K562 (cell line): ENCODE measurements around the gene TMEM120A. TPM values are rescaled to one million over a fixed set of nuclear protein-coding genes. Genes with fewer than 3 reads are reported as not detected.

Source experiments
- DACH1 ChIP-seq: fragments of 450-650 bp; IDR thresholded peaks from 2 replicates; pipeline ENCODE4 v1.6.1; 2018; ENCODE audit not compliant: partially characterized antibody
- DLX4 ChIP-seq: fragments of 250-450 bp; sonication (Bioruptor Pico); IDR thresholded peaks from 2 replicates; pipeline ENCODE4 v1.6.1; 2021; ENCODE audit warnings: mild to moderate bottlenecking
- DPF2 ChIP-seq: fragments of 450-650 bp; IDR thresholded peaks from 2 replicates; pipeline ENCODE4 v1.6.1; 2016
- HDAC3 ChIP-seq: fragments of 450-650 bp; IDR thresholded peaks from 2 replicates; pipeline ENCODE4 v1.6.1; 2018; ENCODE audit warnings: borderline replicate concordance, mild to moderate bottlenecking, moderate library complexity; ENCODE audit not compliant: partially characterized antibody
- HMG20B ChIP-seq: fragments of 250-450 bp; sonication (Bioruptor Pico); IDR thresholded peaks from 2 replicates; pipeline ENCODE4 v1.5.0; 2021; ENCODE audit warnings: mild to moderate bottlenecking
- KAT2B ChIP-seq: IDR thresholded peaks from one replicate; pipeline ENCODE4 v1.6.1; 2012; ENCODE audit warnings: low read depth, mild to moderate bottlenecking, control low read depth, inconsistent platforms, low read length, moderate library complexity
- KDM1A ChIP-seq, 2 experiments: fragments of 450-650 bp; IDR thresholded peaks; 2 replicates each; pipeline ENCODE4 v1.6.1; 2016; ENCODE audit warnings: mild to moderate bottlenecking in 2 of 2
- NUFIP1 ChIP-seq: fragments of 450-650 bp; IDR thresholded peaks from 2 replicates; pipeline ENCODE4 v1.6.1; 2018; ENCODE audit not compliant: partially characterized antibody
- PML ChIP-seq: IDR thresholded peaks from 2 replicates; pipeline ENCODE4 v1.6.1; 2012; ENCODE audit warnings: low read length, inconsistent platforms
- PTBP1 ChIP-seq: fragments of 200-400 bp; formaldehyde crosslinking; IDR thresholded peaks from 2 replicates; pipeline ENCODE4 v1.6.1; 2017; ENCODE audit warnings: low read depth, low read length
- SMARCC2 ChIP-seq: fragments of 450-650 bp; IDR thresholded peaks from 2 replicates; pipeline ENCODE4 v1.6.1; 2017; ENCODE audit warnings: antibody characterized with exemption, moderate library complexity, mild to moderate bottlenecking, low read depth
- TAF1 ChIP-seq: IDR thresholded peaks from 2 replicates; pipeline ENCODE4 v1.6.1; 2011; ENCODE audit warnings: mild to moderate bottlenecking, low read length, moderate library complexity; ENCODE audit not compliant: insufficient read depth, control insufficient read depth, severe bottlenecking; ENCODE audit errors: extremely low read depth
- TEAD4 ChIP-seq, 2 experiments: sonication (generic) in 1 of 2; formaldehyde crosslinking in 1 of 2; IDR thresholded peaks; 2 replicates each; pipeline versions ENCODE4 v1.6.1 to v1.8.0; 2012 to 2022; ENCODE audit warnings: borderline replicate concordance in 1 of 2, inconsistent platforms in 1 of 2, low read length in 1 of 2, mild to moderate bottlenecking in 1 of 2, missing genetic modification reagents in 1 of 2
- VEZF1 ChIP-seq: fragments of 200-800 bp; sonication (Bioruptor generic); IDR thresholded peaks from 2 replicates; pipeline ENCODE4 v1.6.1; 2017; ENCODE audit warnings: missing genetic modification characterization, missing compliant biosample characterization
- XRCC4 ChIP-seq: IDR thresholded peaks from one replicate; pipeline ENCODE4 v1.6.1; 2011; ENCODE audit not compliant: insufficient read depth, insufficient read length; ENCODE audit errors: extremely low read depth
- ZNF253 ChIP-seq: fragments of 250-450 bp; sonication (Bioruptor Pico); conservative IDR thresholded peaks from 2 replicates; pipeline ENCODE4 v1.6.1; 2021; ENCODE audit warnings: mild to moderate bottlenecking
- ZNF354B ChIP-seq: fragments of 250-450 bp; sonication (Bioruptor Pico); IDR thresholded peaks from 2 replicates; pipeline ENCODE4 v1.4.0; 2020
- polyA plus RNA-seq, 8 experiments: library from polyadenylated mRNA; depleted of rRNA in 4 of 8; stranded (reverse) in 5 of 8; unstranded in 3 of 8; fragments of >200 nt; fragmentation: Nextera tagmentation in 2 of 8; fragmentation: Illumina TruSeq in 1 of 8; extraction: Ambion mirVana in 2 of 8; extraction: Trizol in 1 of 8; gene quantifications; 2 replicates each; pipeline versions ENCODE4 v1.2.1 to v1.2.3, GENCODE V29; 2011 to 2014; ENCODE audit warnings: inconsistent platforms in 1 of 8, missing spikeins in 1 of 8
- total RNA-seq, 7 experiments: library from RNA; depleted of rRNA in 6 of 7; stranded (reverse); fragments of >200 nt in 6 of 7; fragmentation: Illumina TruSeq in 2 of 7; extraction: Trizol in 2 of 7; gene quantifications; 2 replicates each; pipeline versions ENCODE4 v1.2.1 to v1.2.3, GENCODE V29; 2011 to 2021; ENCODE audit warnings: low replicate concordance in 1 of 7
- TF ChIP-seq, protein P1 (sequence below): fragments of 450-650 bp; IDR thresholded peaks from 2 replicates; pipeline ENCODE4 v1.7.0; 2016; ENCODE audit warnings: borderline replicate concordance
- TF ChIP-seq, protein P2 (sequence below), 3 experiments: IDR thresholded peaks in 2 of 3; conservative IDR thresholded peaks in 1 of 3; 2 replicates each; pipeline ENCODE4 v1.5.1; 2011 to 2012; ENCODE audit warnings: low read length in 3 of 3, mild to moderate bottlenecking in 3 of 3, control low read depth in 2 of 3, improper control_type of control experiment in 1 of 3, inconsistent platforms in 1 of 3, low read depth in 1 of 3, mixed read lengths in 1 of 3, moderate library complexity in 1 of 3; ENCODE audit not compliant: insufficient read depth in 2 of 3

The TMEM120A gene
- total and polyA plus RNA-seq, 9 of the 15 experiments (the other 6 are each of a cell fraction or from before 2014, with no cell fraction given): 2.3 to 90.2 (median 22.9) TPM

- TF ChIP-seq VEZF1 (CRISPR knock-in tag) (peak; percentile 74), ZNF354B (CRISPR knock-in tag) (no peak), PTBP1 (no peak), TAF1 (no peak), ZNF253 (CRISPR knock-in tag) (no peak), XRCC4 (no peak), HDAC3 (peak; percentile 56), SMARCC2 (0 out of 2 replicates have a peak, but pooled peaks have one; percentile 65), DLX4 (CRISPR knock-in tag) (no peak), HMG20B (CRISPR knock-in tag) (no peak), KDM1A (IDR thresholded peaks at IDR 0.05) (no peak), DPF2 (peak; percentile 94), KAT2B (no peak), TEAD4 (IDR thresholded peaks at IDR 0.05; ENCODE audit: low read length) (peak; percentile 65), TEAD4 (CRISPR knock-in tag; IDR thresholded peaks at IDR 0.05; ENCODE audit: borderline replicate concordance) (no peak), DACH1 (peak; percentile 63), NUFIP1 (peak; percentile 89), PML (no peak)
- TF ChIP-seq, protein P1, sequence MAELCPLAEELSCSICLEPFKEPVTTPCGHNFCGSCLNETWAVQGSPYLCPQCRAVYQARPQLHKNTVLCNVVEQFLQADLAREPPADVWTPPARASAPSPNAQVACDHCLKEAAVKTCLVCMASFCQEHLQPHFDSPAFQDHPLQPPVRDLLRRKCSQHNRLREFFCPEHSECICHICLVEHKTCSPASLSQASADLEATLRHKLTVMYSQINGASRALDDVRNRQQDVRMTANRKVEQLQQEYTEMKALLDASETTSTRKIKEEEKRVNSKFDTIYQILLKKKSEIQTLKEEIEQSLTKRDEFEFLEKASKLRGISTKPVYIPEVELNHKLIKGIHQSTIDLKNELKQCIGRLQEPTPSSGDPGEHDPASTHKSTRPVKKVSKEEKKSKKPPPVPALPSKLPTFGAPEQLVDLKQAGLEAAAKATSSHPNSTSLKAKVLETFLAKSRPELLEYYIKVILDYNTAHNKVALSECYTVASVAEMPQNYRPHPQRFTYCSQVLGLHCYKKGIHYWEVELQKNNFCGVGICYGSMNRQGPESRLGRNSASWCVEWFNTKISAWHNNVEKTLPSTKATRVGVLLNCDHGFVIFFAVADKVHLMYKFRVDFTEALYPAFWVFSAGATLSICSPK: no peak
- TF ChIP-seq, protein P2, sequence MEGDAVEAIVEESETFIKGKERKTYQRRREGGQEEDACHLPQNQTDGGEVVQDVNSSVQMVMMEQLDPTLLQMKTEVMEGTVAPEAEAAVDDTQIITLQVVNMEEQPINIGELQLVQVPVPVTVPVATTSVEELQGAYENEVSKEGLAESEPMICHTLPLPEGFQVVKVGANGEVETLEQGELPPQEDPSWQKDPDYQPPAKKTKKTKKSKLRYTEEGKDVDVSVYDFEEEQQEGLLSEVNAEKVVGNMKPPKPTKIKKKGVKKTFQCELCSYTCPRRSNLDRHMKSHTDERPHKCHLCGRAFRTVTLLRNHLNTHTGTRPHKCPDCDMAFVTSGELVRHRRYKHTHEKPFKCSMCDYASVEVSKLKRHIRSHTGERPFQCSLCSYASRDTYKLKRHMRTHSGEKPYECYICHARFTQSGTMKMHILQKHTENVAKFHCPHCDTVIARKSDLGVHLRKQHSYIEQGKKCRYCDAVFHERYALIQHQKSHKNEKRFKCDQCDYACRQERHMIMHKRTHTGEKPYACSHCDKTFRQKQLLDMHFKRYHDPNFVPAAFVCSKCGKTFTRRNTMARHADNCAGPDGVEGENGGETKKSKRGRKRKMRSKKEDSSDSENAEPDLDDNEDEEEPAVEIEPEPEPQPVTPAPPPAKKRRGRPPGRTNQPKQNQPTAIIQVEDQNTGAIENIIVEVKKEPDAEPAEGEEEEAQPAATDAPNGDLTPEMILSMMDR (IDR thresholded peaks at IDR 0.05 in 2 of 3, conservative IDR thresholded peaks at IDR 0.05 in 1 of 3; ENCODE audit: insufficient read depth in 2 of 3, low read depth in 1 of 3, low read length in 3 of 3): no peak
Observed at GRCh38 chr7:75937958-75938786, 56.2 kb downstream of the TMEM120A start (continued).
